Bronchial epithelial cell (primary cell): ENCODE measurements around the gene RSPO1. TPM values are rescaled to one million over a fixed set of nuclear protein-coding genes. Genes with fewer than 3 reads are reported as not detected.

Source experiments
- DNase-seq: peaks from one replicate; pipeline ENCODE4 v3.0.0-alpha.2; 2010; ENCODE audit warnings: low read depth
- FAIRE-seq: peaks from 2 replicates; lab custom pipeline; 2011; peaks lifted over from hg19 to GRCh38; lab: Jason Lieb, UNC
- H3K27me3 ChIP-seq: 2 replicates; pipeline ENCODE4 v1.5.1; 2011; ENCODE audit warnings: low read length; ENCODE audit not compliant: control insufficient read depth, insufficient read depth
- H3K36me3 ChIP-seq: 2 replicates; pipeline ENCODE4 v1.5.1; 2011; ENCODE audit warnings: low read length; ENCODE audit not compliant: control insufficient read depth, insufficient read depth
- H3K4me3 ChIP-seq: 2 replicates; pipeline ENCODE4 v1.5.1; 2011; ENCODE audit warnings: mild to moderate bottlenecking, low read depth, low read length, control low read depth
- CTCF ChIP-seq: IDR thresholded peaks from 2 replicates; pipeline ENCODE4 v1.5.1; 2011; ENCODE audit warnings: mild to moderate bottlenecking, moderate library complexity, low read length, control low read depth, inconsistent platforms; ENCODE audit not compliant: insufficient read depth, severe bottlenecking
- total RNA-seq: library from RNA; depleted of rRNA; stranded (reverse); fragments of >200 nt; gene quantifications from 2 replicates; pipeline ENCODE4 v1.2.1, GENCODE V29; 2014

RSPO1 gene
- total RNA-seq, 1 donor from 2014 or later: not detected

GRCh38 chr1:37660664-37661063 lies 26.0 kb upstream of the RSPO1 start:
- TF ChIP-seq CTCF: no peak
- FAIRE-seq (no peak), DNase-seq (no peak)
- H3K4me3 ChIP-seq: no peak overlapping the region
- no peaks in the 10 kb centered on the region for H3K36me3 ChIP-seq
- peaks cover 2% of the 10 kb centered on the region for H3K27me3 ChIP-seq

- Histone ChIP-seq H3K36me3 (no peaks in the 10 kb centered on the region), H3K4me3 (no peak overlapping the region), H3K27me3 (peaks cover 5% of the 10 kb centered on the region)
- DNase-seq: no peak
- no peak for FAIRE-seq
- no peak for TF ChIP-seq CTCF
Observed at GRCh38 chr1:37658486-37658885, 23.8 kb upstream of the RSPO1 start.

GRCh38 chr1:37657620-37658412 lies 23.1 kb upstream of the RSPO1 start:
- no peak for FAIRE-seq
- no peak for DNase-seq
- no peak for TF ChIP-seq CTCF
- Histone ChIP-seq H3K4me3 (no peak overlapping the region), H3K27me3 (peaks cover 5% of the 10 kb centered on the region), H3K36me3 (no peaks in the 10 kb centered on the region)

GRCh38 chr1:37656881-37657280 lies 22.2 kb upstream of the RSPO1 start:
- Histone ChIP-seq H3K27me3 (peaks cover 5% of the 10 kb centered on the region), H3K4me3 (no peak overlapping the region), H3K36me3 (no peaks in the 10 kb centered on the region)
- DNase-seq: no peak
- no peak for FAIRE-seq
- no peak for TF ChIP-seq CTCF

- no peak for TF ChIP-seq CTCF
- no peak overlapping the region for H3K4me3 ChIP-seq
- DNase-seq: no peak
- no peaks in the 10 kb centered on the region for H3K36me3 ChIP-seq
- peaks cover 5% of the 10 kb centered on the region for H3K27me3 ChIP-seq
- peak; percentile 64 for FAIRE-seq
Observed at GRCh38 chr1:37656026-37656425, 21.3 kb upstream of the RSPO1 start.

GRCh38 chr1:37655274-37655673 lies 20.6 kb upstream of the RSPO1 start:
- H3K27me3 ChIP-seq: peaks cover 6% of the 10 kb centered on the region
- no peaks in the 10 kb centered on the region for H3K36me3 ChIP-seq
- FAIRE-seq (no peak), DNase-seq (peak; percentile 3)
- H3K4me3 ChIP-seq: no peak overlapping the region
- no peak for TF ChIP-seq CTCF
